NOMO-1 treated with DMSO at 0.1 percent for 48 hours (cell line): ENCODE results near the gene IFNA10.
"Not testable (repeated sequence)": the region's sequence is repeated elsewhere in the genome, so short reads cannot be mapped to it uniquely, and the experiment has no call there.

Experiments used
- DNase-seq: peaks from one replicate; lab custom pipeline; 2025; ENCODE audit not compliant: unreplicated experiment; lab: John Stamatoyannopoulos, UW

The IFNA10 gene

GRCh38 chr9:21194867-21195776 lies 11.8 kb downstream of the IFNA10 start:
- DNase-seq, result not testable (repeated sequence)

- not testable (repeated sequence) for DNase-seq
Observed at GRCh38 chr9:21187487-21187886, 19.5 kb downstream of the IFNA10 start, which contains the start of gene IFNA4. TSS of gene IFNA4 (minus strand) at chr9:21187587. CDS start at chr9:21187531, 56 bp downstream.

- not testable (repeated sequence) for DNase-seq
Observed at GRCh38 chr9:21182810-21183736, 23.9 kb downstream of the IFNA10 start.

GRCh38 chr9:21174671-21175070 lies 32.3 kb downstream of the IFNA10 start:
- DNase-seq, result no peak

GRCh38 chr9:21172156-21172555 lies 34.8 kb downstream of the IFNA10 start:
- no peak for DNase-seq

- no peak for DNase-seq
Observed at GRCh38 chr9:21171351-21171750, 35.6 kb downstream of the IFNA10 start.

- DNase-seq, result not testable (repeated sequence)
Observed at GRCh38 chr9:21166560-21166959, 40.4 kb downstream of the IFNA10 start, which contains the start of gene IFNA21. TSS of gene IFNA21 (minus strand) at chr9:21166660. CDS start at chr9:21166612, 48 bp downstream.

- DNase-seq, result no peak
Observed at GRCh38 chr9:21165516-21165915, 41.4 kb downstream of the IFNA10 start.

- DNase-seq, result no peak
Observed at GRCh38 chr9:21160178-21160577, 46.8 kb downstream of the IFNA10 start.
